Fibroblast of the aortic adventitia (primary cell): ENCODE results near the gene AKT1. TPM values are rescaled to one million over a fixed set of nuclear protein-coding genes. Genes with fewer than 3 reads are reported as not detected.
A peak's percentile ranks its signal among the peaks of the same experiment; 100 is the strongest.

ENCODE experiments used
- DNase-seq: peaks from one replicate; pipeline ENCODE4 v3.0.0-alpha.2; 2010; ENCODE audit warnings: low read depth
- H3K4me3 ChIP-seq: 2 replicates; pipeline ENCODE4 v1.5.1; 2011; ENCODE audit warnings: low read depth, mild to moderate bottlenecking, control low read depth, low read length, moderate library complexity
- total RNA-seq: library from RNA; depleted of rRNA; stranded (reverse); fragments of >200 nt; gene quantifications from 2 replicates; pipeline ENCODE4 v1.2.3, GENCODE V29; 2012; ENCODE audit warnings: low replicate concordance
- TF ChIP-seq, protein P1 (sequence below): IDR thresholded peaks from 2 replicates; pipeline ENCODE4 v1.5.1; 2011; ENCODE audit warnings: mild to moderate bottlenecking, low read length, control low read depth, inconsistent platforms; ENCODE audit not compliant: insufficient read depth

The AKT1 gene
- total RNA-seq, 1 donor = 127 TPM

DNA sequence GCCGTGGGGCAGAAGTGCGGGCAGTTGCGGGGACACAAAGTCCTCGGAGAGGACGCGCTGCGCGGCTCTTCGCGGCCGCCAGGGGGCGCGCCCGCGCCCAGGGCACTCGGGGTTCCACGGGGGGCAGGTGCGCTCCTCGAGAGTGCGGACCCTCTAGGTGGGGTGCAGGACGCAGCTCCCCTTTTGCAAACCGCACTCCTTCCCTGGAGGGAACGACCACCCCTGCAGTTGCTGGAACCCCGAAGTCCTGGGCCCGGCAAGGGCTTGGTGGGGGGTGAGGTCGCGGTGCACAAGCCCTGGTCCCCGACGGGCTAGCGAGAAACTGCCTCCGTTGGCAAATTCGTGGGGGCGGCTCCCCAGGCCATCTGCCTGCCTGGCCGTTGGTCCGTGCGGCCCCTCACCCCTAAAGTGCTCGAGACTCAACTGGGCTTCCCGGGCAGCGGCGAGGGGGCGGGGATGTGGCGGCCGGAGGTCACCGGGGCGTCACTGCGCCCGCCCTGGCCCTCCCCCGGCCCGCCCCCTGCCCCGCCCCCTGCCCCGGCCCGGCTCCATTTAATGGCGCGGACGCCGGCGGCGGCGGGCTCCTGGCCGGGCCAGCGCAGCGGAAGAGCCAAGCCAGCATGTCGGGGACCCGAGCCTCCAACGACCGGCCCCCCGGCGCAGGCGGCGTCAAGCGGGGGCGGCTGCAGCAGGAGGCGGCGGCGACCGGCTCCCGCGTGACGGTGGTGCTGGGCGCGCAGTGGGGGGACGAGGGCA, 71.7 kb downstream of the AKT1 start, which contains the start of gene ADSS1:
ADSS1 (plus strand) TSS at position 579 of the 756 bp plus-strand sequence; CDS start at position 621, 42 bp downstream.
- TF ChIP-seq, protein P1, sequence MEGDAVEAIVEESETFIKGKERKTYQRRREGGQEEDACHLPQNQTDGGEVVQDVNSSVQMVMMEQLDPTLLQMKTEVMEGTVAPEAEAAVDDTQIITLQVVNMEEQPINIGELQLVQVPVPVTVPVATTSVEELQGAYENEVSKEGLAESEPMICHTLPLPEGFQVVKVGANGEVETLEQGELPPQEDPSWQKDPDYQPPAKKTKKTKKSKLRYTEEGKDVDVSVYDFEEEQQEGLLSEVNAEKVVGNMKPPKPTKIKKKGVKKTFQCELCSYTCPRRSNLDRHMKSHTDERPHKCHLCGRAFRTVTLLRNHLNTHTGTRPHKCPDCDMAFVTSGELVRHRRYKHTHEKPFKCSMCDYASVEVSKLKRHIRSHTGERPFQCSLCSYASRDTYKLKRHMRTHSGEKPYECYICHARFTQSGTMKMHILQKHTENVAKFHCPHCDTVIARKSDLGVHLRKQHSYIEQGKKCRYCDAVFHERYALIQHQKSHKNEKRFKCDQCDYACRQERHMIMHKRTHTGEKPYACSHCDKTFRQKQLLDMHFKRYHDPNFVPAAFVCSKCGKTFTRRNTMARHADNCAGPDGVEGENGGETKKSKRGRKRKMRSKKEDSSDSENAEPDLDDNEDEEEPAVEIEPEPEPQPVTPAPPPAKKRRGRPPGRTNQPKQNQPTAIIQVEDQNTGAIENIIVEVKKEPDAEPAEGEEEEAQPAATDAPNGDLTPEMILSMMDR = peak; percentile 61

DNA sequence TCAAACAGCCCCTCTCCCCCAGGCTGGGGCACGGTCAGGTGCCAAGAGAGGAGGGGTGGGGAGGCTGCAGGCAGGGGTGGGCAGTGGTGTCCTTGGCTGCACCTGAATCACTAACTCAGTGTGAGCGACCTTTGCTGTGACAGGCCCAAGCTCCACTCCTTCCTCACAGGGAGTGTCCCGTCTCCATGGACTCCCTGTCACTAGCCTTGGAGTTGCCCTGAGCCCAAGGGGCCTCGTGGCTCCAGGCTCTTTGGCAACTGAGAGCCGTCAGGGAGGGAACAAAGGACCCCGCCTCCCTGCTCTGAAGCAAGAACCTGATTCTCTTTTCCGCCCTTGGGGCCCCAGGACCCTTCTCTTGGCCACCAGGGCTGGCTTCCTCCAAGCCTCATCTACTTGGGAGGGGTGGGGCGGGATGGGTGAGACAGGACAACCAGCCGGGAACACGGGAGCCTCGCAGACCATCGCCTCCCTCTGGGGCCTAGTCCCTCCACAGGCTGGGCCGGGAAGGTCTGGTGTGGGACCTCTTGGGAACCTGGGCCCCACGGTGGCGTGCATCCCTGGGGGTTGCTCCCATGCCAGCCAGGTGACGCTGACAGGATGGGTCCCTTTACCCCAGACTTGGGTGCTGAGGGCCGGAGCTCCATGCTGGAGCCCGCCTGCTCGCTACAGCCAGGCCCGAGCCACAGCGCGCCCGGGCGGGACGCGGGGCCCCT, 72.5 kb downstream of the AKT1 start:
- H3K4me3 ChIP-seq = no peak overlapping the region
- no peak for DNase-seq
- TF ChIP-seq, protein P1 = no peak

More for the DNA sequence above, 71.7 kb downstream of the AKT1 start, which contains the start of gene ADSS1:
- DNase-seq = no peak
- peak within 1 kb of the TSS; percentile 64 for H3K4me3 ChIP-seq

DNA sequence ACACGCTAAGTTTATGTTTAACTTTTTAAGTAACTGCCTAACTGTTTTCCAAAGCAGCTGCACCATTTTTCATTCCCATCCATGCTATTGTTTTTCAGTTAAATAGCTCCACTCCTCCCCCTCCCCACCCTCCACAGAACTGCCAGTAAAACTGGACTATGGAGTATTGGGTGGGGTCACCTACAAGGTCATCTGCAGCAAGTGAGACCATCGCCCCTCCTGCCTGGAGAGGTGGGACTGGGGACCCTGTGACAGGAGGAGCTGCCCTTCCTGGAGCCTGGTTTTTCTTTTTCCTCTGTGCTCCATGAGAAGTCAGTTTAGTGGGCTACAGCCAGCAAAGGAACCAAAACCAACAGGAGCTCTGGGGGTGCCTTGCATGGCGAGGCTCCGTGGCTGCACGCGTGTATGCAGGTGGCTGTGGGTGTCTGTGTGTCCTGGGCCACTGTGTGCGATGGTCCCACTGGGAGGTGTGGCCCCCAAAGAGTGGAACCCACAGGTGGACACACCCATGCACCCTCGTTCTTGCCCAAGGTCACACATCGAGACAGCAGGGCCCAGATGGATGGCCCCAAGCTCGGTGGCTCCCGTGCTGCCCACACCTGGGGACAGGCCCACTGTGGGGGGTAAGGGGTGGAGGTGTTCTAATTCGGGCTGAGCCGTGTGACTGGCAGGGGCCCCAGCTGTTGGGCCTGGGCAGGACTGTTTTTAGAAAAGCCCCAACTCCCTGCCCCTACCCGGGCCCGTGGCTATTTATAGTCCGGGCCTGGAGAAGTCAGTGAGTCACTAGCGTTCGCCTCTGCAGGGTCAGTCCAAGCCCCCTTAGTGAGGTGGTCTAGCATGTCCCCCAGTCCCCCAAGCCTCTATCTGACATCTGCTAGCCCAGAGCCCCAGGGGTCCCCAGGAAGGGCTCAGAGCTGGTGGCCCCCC, 73.8 kb downstream of the AKT1 start:
- no peak overlapping the region for H3K4me3 ChIP-seq
- TF ChIP-seq, protein P1 = no peak
- DNase-seq = peak; percentile 22

Other genes with a start within 250 kb of the AKT1 start
- not detected in 2 replicates for gene C14orf180, start 216.0 kb downstream of the AKT1 start, total RNA-seq
- not detected in 2 replicates for gene TMEM179, start 191.0 kb downstream of the AKT1 start, total RNA-seq
- gene INF2, start 106.1 kb downstream of the AKT1 start, total RNA-seq = 38.3 and 64.0 TPM in 2 replicates
- gene ADSS1, start 71.5 kb downstream of the AKT1 start, total RNA-seq = 0.65 and 4.8 TPM in 2 replicates
- 79.4 and 87.3 TPM in 2 replicates for gene SIVA1, start 42.6 kb downstream of the AKT1 start, total RNA-seq
- 2.5 and 5.0 TPM in 2 replicates for gene ZBTB42, start 5.4 kb upstream of the AKT1 start, total RNA-seq
- gene CEP170B, start 69.5 kb upstream of the AKT1 start, total RNA-seq = 8.2 and 18.2 TPM in 2 replicates
- gene PLD4, start 129.1 kb upstream of the AKT1 start, total RNA-seq = 0.09 and 0.16 TPM in 2 replicates
- gene AHNAK2, start 182.6 kb upstream of the AKT1 start, total RNA-seq = 78.4 and 164 TPM in 2 replicates
- 2.8 and 8.0 TPM in 2 replicates for gene CLBA1, start 190.0 kb upstream of the AKT1 start, total RNA-seq
- gene CDCA4, start 225.3 kb upstream of the AKT1 start, total RNA-seq = 4.0 and 41.1 TPM in 2 replicates